Right atrium auricular region (tissue), 2 donors: ENCODE data around the gene FHIT. TPM values are rescaled to one million over a fixed set of nuclear protein-coding genes. Genes with fewer than 3 reads are reported as not detected.

Experiments
- DNase-seq: peaks from one replicate; pipeline ENCODE4 v3.0.0-alpha.2; 2019; ENCODE audit warnings: low spot score
- H3K27ac ChIP-seq, 2 donors: fragments of 200-600 bp; sonication (generic); 1 replicate in 1 of 2; 2 replicates in 1 of 2; pipeline ENCODE4 v1.5.1; 2016 to 2019
- H3K27me3 ChIP-seq, 2 donors: fragments of 200-600 bp; sonication (generic); one replicate each; pipeline versions ENCODE4 v1.5.1 to v1.6.0; 2017 to 2019
- H3K36me3 ChIP-seq: fragments of 200-600 bp; sonication (generic); one replicate; pipeline ENCODE4 v1.5.1; 2016
- H3K4me1 ChIP-seq, 2 donors: fragments of 200-600 bp; sonication (generic); one replicate each; pipeline versions ENCODE4 v1.5.1 to v1.6.0; 2017 to 2019
- H3K4me3 ChIP-seq, 2 donors: fragments of 200-600 bp; sonication (generic); 1 replicate in 1 of 2; 2 replicates in 1 of 2; pipeline ENCODE4 v1.5.1; 2017 to 2019; ENCODE audit warnings: mild to moderate bottlenecking in 1 of 2, moderate library complexity in 1 of 2
- H3K9me3 ChIP-seq, 2 donors: fragments of 200-600 bp; sonication (generic); one replicate each; pipeline ENCODE4 v1.5.1; 2019
- CTCF ChIP-seq, 2 donors: fragments of 200-600 bp; sonication (generic); IDR thresholded peaks; one replicate each; pipeline ENCODE4 v1.5.1; 2019; ENCODE audit warnings: antibody characterized with exemption in 2 of 2
- total RNA-seq, 2 donors: library from RNA; depleted of rRNA; stranded (reverse); fragments of >200 nt; gene quantifications; one replicate each; pipeline ENCODE4 v1.1.0, GENCODE V29; 2016

FHIT gene
- total RNA-seq, 2 donors from 2014 or later: 10.4 to 11.0 TPM

- no peaks in the 10 kb centered on the region for H3K27me3 ChIP-seq
- no peak overlapping the region for H3K4me3 ChIP-seq
- no peaks in the 10 kb centered on the region for H3K36me3 ChIP-seq
- H3K9me3 ChIP-seq: no peaks in the 10 kb centered on the region
- no peak for DNase-seq
- no peaks in the 10 kb centered on the region for H3K4me1 ChIP-seq
- H3K27ac ChIP-seq: no peak overlapping the region
- no peak for TF ChIP-seq CTCF (IDR thresholded peaks at IDR 0.05)
Measured at GRCh38 chr3:60177726-60178125, 1073.5 kb downstream of the FHIT start.

DNA sequence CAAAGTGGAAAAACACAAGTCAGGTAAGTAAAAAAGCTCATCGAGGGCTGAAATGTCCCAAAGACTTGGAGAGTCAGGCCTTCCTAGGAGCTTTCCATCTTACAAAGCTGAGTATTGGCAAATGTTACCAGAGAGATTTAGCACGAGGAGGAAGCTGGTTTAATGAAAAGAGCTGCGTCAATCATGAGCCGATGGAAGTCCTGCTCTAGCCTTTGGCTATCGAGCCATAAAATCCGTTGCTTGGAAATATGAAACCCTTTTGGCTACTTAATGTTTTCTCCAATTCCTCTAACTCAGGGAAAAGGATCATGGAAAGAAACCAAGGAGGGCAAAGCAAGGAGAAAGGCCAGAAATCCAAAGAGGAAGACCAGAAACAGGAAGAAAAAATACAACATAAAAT, 1074.6 kb downstream of the FHIT start:
- TF ChIP-seq CTCF (IDR thresholded peaks at IDR 0.05): no peak
- Histone ChIP-seq H3K9me3 (no peaks in the 10 kb centered on the region), H3K27me3 (no peaks in the 10 kb centered on the region), H3K36me3 (no peaks in the 10 kb centered on the region), H3K4me1 (no peaks in the 10 kb centered on the region), H3K27ac (no peak overlapping the region), H3K4me3 (no peak overlapping the region)
- no peak for DNase-seq

GRCh38 chr3:60175680-60176079, 1075.6 kb downstream of the FHIT start:
- DNase-seq: no peak
- no peaks in the 10 kb centered on the region for H3K4me1 ChIP-seq
- H3K27ac ChIP-seq: no peak overlapping the region
- no peak for TF ChIP-seq CTCF (IDR thresholded peaks at IDR 0.05)
- no peak overlapping the region for H3K4me3 ChIP-seq
- no peaks in the 10 kb centered on the region for H3K27me3 ChIP-seq
- no peaks in the 10 kb centered on the region for H3K9me3 ChIP-seq
- no peaks in the 10 kb centered on the region for H3K36me3 ChIP-seq

DNA sequence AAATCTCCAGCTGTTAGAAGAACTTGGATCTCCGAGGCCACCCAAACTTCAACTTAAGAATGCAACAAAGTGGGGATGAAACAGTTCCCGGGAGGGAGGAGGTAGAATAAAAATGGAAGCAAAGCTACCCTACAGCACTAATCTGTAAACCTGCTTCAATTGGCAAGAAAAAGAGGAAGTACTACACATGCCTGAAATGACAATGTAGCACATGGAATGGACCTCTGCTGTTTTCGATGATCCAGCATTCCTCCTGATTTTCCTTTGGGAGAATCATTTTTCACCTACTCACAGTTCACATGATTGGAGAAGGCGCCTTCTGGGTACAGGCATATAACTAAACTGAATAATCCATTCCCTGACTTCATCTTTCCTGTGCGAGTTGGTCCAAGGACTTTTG, 1081.5 kb downstream of the FHIT start:
- Histone ChIP-seq H3K27ac (no peak overlapping the region), H3K9me3 (no peaks in the 10 kb centered on the region), H3K27me3 (no peaks in the 10 kb centered on the region), H3K4me3 (no peak overlapping the region), H3K4me1 (peaks cover 0 to 4% of the 10 kb centered on the region in 2 donors), H3K36me3 (no peaks in the 10 kb centered on the region)
- TF ChIP-seq CTCF (IDR thresholded peaks at IDR 0.05): no peak
- no peak for DNase-seq

DNA sequence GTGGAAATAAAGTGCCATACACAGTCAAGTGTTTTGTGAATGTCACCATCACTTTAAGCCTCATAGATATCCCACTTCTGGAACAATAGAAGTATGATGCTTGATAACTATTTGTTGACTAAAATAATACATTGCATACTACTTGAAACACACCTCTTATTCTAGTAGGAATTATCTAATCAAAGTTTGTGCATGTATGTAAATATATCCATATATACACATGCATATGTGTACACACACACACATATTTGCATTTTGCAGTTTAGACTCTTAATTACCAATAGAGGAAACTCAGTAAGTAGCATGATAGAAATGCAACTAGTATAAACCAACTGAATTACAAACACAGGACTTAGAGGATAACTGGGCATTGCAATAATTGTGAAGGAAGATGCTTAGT, 1084.1 kb downstream of the FHIT start:
- Histone ChIP-seq H3K4me1 (peaks cover 0 to 8% of the 10 kb centered on the region in 2 donors), H3K27me3 (no peaks in the 10 kb centered on the region), H3K4me3 (no peak overlapping the region), H3K27ac (no peak overlapping the region), H3K36me3 (no peaks in the 10 kb centered on the region), H3K9me3 (no peaks in the 10 kb centered on the region)
- no peak for TF ChIP-seq CTCF (IDR thresholded peaks at IDR 0.05)
- no peak for DNase-seq
